Measurements from ENCODE around the gene SDHA.

DNA sequence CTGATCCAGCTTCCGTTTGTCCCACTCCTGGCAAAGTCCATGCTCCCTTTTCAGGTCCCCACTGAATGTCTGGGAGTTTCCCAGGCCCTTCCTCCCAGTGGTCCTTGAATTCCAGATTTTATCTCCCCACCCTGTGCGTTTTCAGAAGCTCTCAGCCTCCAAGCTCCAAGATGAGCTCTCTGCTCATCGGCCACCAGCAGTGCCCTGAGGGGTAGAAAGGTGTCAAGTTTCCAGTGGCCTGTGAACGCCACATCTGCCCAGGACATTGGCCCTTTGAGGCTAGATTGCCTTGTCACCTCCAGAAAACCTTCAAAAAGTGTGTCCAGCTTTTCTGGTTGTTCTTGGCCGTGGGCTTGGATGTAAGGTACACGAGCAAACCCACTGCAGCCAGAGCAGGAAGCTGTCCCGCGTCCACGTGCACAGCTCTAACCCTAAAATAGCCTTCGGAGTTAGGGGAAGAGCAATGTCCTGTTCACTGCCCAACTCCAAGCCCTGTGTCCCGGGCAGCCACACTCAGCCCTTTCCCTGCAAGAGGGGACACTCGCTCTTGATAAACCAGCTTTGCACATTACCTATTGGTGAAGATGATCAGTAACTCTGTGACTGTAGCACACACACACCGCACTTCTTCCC, 37.7 kb upstream of the SDHA start:
- TF ChIP-seq, protein P1, sequence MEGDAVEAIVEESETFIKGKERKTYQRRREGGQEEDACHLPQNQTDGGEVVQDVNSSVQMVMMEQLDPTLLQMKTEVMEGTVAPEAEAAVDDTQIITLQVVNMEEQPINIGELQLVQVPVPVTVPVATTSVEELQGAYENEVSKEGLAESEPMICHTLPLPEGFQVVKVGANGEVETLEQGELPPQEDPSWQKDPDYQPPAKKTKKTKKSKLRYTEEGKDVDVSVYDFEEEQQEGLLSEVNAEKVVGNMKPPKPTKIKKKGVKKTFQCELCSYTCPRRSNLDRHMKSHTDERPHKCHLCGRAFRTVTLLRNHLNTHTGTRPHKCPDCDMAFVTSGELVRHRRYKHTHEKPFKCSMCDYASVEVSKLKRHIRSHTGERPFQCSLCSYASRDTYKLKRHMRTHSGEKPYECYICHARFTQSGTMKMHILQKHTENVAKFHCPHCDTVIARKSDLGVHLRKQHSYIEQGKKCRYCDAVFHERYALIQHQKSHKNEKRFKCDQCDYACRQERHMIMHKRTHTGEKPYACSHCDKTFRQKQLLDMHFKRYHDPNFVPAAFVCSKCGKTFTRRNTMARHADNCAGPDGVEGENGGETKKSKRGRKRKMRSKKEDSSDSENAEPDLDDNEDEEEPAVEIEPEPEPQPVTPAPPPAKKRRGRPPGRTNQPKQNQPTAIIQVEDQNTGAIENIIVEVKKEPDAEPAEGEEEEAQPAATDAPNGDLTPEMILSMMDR (IDR thresholded peaks at IDR 0.05; ENCODE audit: low read depth, low read length): no peak
- TF ChIP-seq POLR2A (IDR thresholded peaks at IDR 0.05; ENCODE audit: extremely low read depth, insufficient read length): no peak

Measured in NB4 (cell line).